RPMI8226 (cell line): ENCODE results near the gene SH3BGR.

Source experiments
- DNase-seq: peaks from one replicate; pipeline ENCODE4 v3.0.0-alpha.2; 2015

Gene SH3BGR

DNA sequence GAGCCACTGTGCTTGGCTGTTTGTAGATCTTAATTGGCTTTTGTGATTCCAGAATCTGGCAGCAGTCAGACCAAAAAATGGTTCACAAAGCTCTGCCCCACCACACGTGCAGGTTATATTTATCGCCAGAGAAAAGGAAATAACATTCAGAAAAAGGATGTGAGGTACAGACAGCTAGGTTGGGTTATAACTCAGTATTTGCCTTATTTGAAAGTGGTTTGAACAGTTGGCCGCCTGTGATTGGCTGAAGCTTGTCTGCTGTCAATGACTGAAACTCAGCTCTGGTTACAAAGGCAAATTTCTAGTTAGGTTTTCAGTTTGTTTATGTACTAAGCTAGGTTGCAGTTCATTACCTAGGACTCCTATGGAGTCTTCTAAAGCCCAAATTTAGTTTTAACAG, 9.6 kb downstream of the SH3BGR start:
- peak; percentile 18 for DNase-seq

DNA sequence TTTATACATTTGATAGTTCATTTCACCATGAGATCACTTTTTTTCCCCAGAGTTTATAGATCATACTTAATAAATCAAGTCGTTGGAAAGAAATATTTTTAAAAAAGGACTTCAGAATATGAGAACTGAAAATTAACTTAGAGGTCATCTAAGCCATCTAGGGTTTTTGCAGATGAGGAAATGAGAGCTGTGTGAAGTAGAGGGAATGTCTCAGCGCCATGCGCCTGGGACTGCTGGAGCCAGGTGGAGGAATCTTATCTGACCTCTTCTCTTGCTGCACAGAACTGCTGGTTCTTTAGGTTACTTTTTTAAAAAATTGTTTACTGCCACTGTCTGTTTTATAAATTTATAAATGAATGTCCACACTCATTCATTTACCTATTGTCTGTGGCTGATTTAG, 11.5 kb downstream of the SH3BGR start:
- no peak for DNase-seq

DNA sequence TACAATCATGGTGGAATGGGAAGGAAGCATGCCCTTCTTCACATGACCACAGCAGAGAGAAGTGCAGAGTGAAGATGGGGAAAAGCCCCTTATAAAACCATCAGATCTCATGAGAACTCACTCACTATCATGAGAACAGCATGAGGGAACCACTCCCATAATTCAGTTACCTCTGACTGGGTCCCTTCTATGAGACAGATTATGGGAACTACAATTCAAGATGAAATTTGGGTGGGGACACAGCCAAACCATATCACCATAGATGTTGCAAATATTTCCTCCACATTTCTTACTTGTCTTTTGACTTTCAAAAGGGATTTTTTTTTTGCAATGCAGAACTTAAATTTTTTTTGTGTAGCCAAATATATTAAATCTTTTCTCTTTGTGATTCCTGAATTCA, 14.8 kb downstream of the SH3BGR start:
- DNase-seq: no peak

DNA sequence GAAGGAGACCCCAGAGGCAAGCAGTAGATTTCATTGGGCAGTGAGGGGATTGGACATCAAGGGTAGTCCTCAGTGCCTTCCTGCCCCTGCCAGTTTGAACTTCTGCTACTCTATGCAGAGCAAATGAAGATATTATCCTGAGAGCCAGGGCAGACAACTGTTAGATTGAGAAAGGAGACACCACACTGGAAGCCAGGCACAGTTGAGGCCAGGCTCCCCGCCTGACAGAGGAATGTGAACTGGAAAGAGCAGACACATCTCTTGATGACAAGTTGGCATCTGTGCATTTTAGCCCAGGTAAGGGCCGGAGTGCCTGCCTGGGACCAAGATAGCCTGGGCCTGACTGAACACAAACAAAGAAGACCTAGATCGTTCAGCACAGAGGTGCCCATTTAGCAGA, 16.0 kb downstream of the SH3BGR start:
- no peak for DNase-seq

DNA sequence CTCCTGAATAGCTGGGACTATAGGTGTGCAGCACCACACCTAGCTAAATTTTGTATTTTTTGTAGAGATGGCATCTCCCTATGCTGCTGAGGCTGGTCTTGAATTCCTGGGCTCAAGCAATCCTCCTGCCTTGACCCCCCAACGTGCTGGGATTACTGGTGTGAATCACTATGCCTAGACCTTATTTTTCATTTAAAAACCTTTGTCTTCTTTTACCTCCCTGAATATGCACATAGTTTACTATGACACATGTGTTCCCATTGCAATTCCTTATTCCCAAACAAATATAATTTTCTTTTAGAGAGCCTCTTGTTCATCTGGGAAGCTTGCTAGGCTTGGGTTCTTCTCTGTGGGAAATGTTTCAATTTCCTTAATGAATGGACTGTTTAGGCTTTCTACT, 16.8 kb downstream of the SH3BGR start:
- no peak for DNase-seq

DNA sequence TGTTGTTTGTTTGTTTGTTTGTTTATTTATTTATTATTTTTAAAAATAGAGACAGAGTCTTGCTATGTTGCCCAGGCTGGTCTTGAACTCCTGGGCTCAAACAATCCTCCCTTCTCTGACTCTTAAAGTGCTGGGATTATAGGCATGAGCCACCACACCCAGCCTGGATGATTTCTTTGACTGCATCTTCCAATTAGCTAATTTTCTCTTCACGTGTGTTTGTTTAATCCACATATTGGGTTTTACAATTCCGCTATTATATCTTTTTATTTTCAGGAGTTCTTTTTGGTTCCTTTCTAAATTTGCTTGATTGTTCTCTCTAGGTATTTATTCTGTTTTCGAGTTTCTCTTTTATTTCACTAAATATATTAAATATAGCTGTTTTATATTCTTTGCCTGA, 19.8 kb downstream of the SH3BGR start:
- DNase-seq: no peak

DNA sequence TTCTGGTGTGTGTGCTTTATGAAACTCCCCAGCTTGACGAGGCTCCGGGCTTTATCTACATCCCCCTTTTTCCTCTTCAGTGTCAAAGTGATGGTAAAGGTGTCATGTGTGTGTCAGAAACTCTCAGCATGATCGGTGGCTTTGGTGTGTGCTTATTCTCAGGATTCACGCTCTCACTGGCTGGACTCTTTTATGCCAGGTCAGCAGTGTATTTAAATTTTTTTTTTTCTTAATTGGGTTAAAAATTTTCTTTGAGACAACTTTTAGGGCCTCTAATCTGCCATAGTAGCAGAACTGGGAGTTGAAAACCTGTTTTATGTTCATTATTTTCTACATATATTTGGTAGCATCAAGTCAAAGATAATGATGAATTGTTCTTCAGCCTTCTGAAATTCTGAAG, 21.0 kb downstream of the SH3BGR start:
- no peak for DNase-seq

DNA sequence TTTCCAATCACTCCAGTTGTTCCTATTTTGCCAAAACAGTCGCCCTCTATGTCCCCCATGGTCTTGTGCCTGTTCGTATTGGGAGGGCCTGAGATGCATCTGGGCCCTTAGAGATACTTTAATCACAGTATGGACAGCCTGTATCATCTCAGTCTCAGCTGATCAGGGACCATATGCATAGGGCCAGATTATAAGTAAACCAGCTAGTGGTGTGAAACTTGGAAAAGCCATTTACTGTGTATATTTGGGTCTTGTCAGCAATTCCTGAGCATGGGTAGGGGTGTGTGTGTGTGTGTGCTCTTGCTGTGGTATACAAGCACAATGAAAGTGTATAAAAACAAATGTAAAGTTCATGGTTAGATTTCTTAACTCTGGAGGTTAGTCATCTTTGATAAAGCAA, 22.8 kb downstream of the SH3BGR start:
- DNase-seq: no peak

DNA sequence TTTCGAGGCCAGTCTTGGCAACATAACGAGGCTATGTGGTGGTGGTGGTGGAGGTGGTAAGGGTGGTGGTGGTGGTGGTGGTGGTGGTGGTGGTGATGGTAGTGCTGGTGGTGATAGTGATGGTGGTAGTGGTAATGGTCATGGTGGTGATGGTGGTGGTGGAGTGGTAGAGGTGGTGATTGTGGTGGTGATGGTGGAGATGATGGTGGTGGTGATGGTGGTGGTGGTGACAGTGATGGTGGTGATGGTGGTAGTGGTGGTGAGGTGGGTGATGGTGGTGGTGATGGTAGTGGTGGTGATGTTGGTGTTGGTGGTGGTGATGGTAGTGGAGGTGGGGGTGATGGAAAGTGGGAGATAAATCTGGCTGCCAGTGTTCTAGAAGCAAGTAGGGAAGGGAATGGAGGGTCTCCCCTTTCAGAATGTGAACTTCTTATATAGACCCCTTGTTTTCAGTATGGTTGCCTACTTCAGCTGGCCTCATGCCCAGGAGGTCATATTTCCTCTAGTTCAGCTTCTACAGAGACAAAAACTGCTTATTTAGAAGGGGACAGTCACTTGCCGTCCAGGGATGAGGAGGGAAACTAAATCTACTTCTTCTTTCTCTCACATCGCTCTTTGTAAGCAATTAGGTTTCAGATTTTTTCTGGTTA, 27.5 kb downstream of the SH3BGR start:
- DNase-seq: no peak

DNA sequence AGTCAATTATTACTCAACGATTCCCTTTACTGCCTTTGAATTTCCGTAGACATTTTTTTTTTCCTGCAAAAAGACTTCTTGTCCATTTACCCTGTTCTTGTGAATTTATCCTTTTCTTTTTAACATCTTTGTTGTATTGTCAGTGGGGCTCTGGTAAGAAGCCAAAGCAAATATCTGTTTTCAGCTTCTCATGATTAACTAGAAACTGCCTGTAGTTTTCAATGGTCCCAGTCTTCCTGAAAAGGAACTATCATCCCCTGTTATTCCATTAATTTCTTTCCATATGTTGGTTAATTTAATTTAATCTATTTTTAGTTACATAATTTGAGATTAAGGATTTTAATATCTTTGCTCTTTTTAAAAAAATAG, 28.0 kb downstream of the SH3BGR start:
- DNase-seq: no peak

DNA sequence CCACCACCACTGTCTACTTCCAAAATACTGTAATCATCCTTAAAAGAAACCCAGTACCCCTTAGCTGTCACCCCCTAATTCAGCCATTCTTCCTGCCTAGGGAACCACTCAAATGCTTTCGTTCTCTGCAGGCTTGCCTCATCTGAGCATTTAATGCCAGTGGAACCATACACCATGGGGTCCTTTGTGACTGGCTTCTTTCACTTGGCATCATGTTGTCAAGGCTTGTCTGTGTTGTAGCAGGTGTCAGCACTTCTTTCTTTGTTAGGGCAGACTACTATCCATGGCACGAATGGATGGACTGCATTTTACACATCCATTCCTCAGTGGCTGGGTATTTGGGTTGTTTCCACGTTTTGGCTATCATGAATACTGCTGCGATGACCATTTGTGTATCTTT, 28.5 kb downstream of the SH3BGR start:
- DNase-seq: no peak

DNA sequence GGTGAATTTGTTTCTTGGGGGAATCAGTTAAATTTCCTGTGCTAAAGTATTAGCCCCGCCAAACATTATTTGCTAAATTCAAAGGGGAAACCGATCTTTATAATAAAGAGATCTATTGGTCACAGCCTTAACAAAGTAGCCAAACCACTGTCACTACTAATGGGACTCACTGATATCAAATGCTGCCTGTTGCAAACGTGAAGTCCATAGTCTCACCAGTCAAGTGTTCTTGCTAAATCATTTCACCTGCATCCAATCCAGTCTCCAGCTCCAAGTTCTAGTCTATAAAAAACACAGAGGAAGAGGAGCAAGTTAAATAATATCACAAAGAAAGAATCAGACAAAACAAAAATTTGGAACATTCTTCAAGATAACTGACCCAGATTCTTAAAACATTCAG, 30.1 kb downstream of the SH3BGR start:
- no peak for DNase-seq

DNA sequence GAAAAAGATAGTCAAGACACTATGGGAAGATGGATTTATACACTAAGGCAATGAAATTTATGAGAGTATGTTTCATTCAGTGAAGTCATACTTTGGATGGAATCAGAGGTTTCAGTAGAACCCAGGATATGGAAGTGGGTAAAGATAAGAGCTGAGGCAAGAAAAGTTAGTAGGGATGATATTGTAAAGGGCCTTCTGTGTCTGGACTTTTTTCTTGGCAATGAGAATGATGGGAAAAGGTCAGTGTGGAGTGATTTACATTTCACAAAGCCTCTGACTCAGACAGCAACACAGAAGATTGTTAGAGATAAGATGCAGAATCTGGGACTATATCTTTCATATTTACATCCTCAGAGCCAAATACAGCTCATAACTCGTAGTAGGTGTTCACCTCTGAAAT, 32.1 kb downstream of the SH3BGR start:
- no peak for DNase-seq

DNA sequence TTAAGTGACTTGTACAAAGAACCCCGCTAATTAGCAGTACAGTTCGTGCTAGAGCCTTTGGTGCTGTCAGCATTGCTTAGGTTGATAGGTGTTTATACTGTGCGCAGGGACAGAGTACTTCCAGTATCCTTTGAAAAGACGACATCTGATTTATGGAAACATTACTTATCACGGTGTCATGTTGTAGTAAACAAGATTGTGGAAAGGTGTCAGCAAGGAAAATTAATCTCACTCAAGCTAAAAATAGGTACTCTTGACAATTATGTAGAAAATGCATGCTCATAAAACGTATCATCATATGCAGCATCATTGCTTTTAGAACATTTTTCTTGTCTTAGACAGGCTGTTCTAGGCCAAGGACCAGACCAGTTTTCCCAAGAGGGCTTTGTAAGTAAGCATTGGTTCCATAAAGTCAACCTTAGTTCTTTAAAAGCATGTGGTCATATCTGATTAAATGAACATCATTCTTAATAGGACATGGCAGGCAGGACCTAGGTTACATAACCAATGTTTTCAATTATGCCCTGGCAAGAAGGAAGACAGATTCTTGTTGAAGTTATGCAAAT, 33.0 kb downstream of the SH3BGR start:
- no peak for DNase-seq

DNA sequence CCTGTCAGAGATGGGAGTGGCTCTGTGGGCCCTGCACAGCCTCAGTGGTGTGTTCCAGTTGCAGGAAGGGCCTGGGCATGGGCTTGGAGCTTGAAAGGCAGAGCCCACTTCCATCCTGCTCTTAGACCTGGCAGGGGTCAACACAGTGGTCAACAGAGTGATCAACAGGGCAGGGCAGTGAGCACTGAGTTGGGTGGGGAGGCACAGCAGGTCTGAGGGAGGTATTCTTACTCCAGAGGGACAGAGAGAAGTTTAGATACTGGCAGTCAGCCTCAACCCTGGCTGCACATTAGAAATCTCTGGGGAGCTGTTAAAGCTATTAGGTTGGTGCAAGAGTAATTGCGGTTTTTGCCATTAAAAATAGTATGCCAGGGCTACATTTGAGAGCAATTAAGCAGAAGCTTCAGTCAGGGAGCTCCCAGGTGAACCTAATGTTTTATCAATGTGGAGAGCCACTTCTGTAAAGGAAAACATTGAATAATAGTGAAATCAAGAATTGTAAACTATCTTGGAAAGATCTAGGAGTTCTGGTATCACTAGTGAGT, 37.7 kb downstream of the SH3BGR start:
- no peak for DNase-seq

DNA sequence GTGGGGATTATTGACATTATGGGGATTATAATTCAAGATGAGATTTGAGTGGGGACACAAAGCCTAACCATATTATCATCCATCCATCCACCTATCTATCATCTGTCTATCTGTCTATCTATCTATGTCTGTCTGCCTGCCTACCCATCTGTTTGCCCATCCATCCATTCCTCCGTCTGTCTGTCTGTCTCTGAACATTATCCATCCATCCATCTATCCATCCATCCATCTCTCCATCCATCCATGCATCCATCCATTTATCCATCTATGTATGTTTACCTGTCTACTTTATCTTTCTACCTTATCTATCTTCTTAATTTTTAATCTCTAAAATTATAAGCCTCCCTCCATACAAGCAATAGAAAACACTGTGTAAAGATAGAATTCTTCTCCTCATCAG, 47.4 kb downstream of the SH3BGR start:
- no peak for DNase-seq

DNA sequence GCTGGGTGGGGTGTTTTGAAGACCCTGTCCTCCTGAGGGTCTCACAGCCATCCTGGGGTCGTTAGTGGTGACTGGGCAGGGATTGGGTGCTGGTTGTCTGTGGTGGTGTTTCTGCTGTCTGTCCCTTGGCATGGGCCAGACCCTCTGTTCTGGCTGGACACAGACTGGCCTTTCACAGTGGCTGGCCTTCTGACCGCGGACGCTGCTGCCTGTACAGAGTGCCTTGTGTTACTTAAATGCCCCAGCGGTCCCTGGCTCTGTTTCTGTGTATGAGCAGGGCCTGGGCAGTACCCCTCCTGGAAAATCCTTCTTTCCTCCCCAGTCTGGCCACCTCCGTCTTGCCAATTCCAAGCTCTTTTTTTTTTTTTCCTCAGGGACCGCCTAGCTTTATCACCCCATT, 50.9 kb downstream of the SH3BGR start:
- no peak for DNase-seq

DNA sequence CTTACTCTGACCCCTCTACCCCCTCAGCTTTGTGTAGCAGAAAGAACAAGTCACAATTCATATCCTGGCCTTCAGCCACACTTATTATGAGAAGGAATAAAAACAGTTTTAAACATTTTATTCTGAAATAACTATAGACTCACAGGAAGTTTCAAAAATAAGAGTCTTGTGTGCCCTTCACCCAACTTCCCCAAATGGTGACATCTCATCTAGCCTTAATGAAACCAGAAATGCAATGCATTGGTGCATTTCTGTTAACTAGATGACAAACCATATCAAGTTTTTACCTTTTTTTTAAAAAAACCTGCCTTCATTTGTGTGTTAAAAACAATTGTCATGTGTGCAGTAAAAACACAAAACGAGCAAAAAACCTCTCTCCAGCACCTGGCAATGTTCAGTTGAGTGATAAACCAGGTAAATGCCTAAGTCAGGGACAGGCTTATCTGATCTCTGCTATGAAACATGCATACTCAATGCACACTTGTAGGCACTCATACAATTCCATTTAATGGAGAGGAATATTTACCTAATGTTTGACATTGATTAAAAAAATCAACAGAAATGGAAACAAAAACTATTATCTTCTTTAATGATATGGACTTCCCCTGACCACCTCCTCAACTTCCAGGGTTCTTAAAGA, 51.5 kb downstream of the SH3BGR start:
- DNase-seq: no peak

DNA sequence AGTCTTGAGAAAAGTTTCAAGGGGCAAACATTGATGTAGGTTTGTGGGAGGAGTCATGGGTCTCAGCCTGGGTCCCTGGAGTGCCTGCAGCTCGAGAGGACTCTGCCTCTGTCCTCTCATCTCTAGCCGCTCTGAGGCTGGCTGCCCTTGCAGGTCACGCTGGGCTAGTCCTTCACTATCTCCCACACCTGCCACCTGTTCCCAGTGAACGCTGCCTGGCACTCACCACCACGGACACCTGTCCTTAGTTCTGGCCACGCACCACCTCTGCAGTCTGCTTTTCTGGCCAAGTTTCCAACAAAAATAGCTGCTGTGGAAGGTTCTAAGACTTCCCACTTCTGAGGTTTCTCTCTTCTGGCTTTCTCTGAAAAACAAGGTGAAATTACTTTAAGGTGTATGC, 52.5 kb downstream of the SH3BGR start:
- DNase-seq: peak; percentile 35

DNA sequence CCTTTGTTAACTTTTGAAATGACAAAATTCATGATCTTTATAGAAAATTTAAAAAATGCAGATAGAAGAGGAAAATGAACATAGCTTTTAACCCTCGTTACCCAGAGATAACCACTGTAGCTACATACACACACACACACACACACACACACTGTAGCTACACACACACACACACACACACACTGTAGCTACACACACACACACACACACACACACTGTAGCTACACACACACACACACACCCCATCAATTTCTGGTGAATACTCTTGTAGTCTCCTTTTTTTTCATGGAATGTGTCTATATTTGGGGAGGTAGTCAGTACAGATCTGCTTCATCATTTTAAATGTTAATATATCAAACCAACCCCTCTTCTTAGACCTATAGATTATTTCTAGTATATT, 58.5 kb downstream of the SH3BGR start:
- no peak for DNase-seq

DNA sequence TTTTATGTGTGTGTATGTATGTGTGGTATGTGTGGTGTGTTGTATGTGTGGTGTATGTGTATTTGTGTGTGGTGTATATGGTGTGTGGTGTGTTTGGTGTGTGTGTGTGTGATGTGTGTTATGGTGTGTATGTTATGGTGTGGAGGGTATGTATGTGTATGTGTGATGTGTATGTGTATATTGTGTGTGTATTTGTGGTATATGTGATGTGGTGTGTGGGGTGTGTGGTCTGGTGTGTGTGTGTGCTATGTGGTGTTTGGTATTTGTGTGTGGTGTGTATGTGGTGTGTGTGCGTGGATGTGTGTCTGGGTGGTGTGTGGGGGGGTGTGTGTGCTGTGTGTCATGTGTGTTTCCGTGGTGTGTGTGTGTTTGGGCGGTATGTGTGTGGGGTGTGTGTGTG, 59.3 kb downstream of the SH3BGR start:
- DNase-seq: no peak

DNA sequence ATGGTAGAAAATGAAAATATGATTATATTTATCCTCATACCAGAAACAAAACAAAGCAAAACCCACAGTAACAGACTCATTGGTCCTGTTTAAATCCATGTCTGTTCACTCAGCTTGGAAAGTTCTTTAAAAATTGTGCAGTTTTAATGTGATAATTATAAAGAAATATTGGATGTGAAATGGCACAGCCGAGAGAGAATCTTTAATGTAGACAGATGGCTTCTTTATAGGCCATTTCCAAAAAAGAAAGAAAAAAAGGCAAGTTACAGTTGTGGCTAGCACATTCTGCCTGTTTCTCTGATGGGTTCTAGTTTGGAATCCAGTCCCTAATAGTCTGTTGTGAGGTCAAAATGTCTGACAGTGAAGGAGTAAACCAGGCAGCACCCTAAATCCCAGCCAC, 62.0 kb downstream of the SH3BGR start:
- DNase-seq: no peak

DNA sequence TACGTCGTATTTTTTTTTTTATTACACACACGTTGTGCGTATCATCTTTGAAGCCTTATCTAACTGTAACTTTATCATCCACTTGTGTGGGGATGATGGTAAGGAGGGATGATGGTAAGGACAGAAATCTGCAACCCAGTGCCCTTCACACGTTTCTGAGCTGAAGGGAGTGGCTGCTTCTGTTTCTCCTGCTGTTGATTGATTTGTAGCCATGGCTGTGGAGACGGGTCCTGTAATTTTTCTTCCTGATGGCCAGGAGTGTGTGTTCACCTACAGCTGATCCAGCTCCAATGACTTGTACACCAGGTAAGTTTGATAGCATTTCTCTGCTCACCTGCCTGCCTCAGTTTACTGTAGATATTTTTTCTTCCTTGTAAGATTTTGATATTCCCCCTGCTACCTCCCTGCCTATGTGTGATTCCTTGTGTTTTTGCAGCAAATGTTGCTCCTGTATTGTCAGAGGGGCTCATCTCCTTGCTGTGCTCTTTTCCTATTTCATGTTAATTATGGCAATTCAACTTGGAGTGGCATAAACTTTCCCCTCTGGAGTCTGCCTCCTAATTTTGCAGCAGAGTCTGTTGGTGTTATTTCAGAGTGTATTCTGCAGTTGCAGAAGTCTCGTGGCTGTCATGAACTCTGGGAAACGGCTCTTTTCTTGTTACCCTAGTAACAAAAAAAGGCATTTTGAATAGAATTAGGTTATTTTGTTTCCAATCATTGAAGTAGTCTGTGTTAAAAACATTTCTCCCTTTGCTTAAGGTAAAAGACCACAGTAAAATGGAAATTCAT, 64.1 kb downstream of the SH3BGR start:
- DNase-seq: no peak
